Myocyte (in vitro differentiated cells): ENCODE results near the gene DCP1B. TPM values are rescaled to one million over a fixed set of nuclear protein-coding genes. Genes with fewer than 3 reads are reported as not detected.
A peak's percentile ranks its signal among the peaks of the same experiment; 100 is the strongest.

Experiments
- DNase-seq: peaks from one replicate; pipeline ENCODE4 v3.0.0-alpha.2; 2012; ENCODE audit warnings: low read depth
- polyA plus RNA-seq: library from polyadenylated mRNA; unstranded; fragments of >200 nt; gene quantifications from one replicate; pipeline ENCODE4 v1.2.1, GENCODE V29; 2012; ENCODE audit warnings: missing spikeins
- total RNA-seq: library from RNA; depleted of rRNA; stranded (reverse); fragments of >200 nt; gene quantifications from 2 replicates; pipeline ENCODE4 v1.2.3, GENCODE V29; 2014

DCP1B gene
- total RNA-seq: 21.4 and 22.5 TPM in 2 replicates
- 11.7 TPM for polyA plus RNA-seq

GRCh38 chr12:2004113-2004929 lies at the start of gene DCP1B:
DCP1B (minus strand) TSS chr12:2004457; CDS start chr12:2004431, 26 bp downstream.
- DNase-seq: peak; percentile 96

DNA sequence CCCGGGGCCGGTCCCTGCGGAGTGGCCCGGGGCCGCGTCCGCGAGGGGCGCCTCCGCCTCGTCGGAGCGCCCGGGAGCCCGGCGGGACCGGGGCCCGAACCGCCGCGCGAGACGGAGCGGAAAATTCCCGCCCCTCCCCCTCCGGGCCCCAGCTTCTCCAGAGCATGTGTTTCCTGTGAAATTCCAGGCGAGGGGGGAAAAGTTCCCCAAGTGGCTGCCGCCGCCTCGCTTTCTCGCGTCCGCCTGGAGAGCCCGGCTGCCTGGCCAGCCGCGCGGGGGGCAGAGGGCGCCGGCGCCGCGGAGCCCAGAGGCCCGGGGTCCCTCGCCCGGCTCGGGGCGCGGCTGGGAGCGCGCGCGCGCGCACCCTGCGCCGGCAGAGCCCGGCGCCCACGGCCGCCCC lies 49.4 kb upstream of the DCP1B start:
- DNase-seq: no peak

GRCh38 chr12:2052826-2053678 lies 48.8 kb upstream of the DCP1B start, which contains the start of gene CACNA1C:
CACNA1C (plus strand) TSS chr12:2052987; CDS start chr12:2053563, 576 bp downstream.
- peak; percentile 46 for DNase-seq

DNA sequence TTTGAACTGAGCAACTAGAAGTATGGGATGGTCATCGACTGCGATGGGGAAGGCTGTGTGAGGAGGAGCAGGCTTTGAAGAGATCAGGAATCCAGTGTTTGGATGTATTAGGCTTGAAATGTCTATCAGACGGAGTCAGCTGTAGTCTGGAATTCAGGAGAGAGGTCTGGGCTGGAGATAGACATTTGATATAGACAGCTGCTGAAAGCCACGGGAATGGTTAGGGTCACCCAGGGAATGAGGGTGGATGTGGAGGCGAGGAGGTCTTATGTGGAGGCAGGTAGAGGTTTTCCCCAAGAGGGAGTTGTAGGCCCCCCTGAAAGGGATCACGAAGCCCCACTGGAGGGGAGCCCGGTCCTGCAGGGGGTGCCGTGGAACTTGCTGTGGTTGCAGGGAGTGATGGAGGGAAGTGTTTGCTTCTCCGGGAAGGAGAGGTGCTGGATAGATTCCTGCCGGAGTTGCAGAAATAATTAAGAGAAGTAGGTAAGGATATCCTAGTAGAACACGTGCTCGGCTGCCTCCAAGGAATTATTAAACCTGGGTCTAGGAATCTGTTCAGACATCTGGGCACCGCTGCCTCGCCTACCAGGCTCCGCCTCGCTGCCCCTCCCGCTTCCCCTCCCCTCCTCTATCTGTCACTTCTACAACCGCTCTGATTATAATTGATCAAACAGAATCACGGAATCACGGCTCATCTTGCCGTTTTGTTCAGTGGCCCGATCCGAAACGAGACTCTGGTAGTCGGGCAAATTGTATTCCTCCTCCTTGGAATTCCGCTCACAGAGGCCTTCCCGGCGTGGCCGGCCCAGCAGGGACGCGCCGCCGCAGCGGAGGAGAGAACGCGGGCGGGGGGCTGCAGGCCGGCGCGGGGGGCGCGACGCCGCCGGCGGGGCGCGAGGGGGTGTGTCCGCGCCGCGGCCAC lies 47.7 kb upstream of the DCP1B start:
- DNase-seq: peak; percentile 25

GRCh38 chr12:2049604-2050540 lies 45.6 kb upstream of the DCP1B start:
- DNase-seq: no peak

GRCh38 chr12:2047752-2048151 lies 43.5 kb upstream of the DCP1B start:
- no peak for DNase-seq

- no peak for DNase-seq
Measured at GRCh38 chr12:2046957-2047356, 42.7 kb upstream of the DCP1B start.

DNA sequence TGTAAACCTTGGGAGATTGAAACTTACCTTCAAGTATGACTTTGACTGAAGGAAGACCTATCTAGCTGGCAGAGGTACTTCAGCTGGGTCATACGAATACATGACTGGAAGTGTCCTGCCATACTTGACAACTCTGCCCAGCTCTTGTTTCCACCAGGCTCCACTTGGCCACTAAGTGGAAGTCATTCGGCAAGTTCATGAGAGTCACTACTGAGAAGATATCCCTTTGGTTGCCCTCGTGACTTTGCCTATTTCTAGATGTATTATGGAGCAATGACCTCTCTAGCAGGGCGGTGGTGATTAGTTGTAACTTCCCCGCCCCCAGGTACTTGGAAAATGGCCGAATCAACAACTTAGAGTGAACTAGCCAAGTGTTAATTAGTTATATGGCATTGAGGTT lies 39.9 kb upstream of the DCP1B start:
- DNase-seq: no peak

DNA sequence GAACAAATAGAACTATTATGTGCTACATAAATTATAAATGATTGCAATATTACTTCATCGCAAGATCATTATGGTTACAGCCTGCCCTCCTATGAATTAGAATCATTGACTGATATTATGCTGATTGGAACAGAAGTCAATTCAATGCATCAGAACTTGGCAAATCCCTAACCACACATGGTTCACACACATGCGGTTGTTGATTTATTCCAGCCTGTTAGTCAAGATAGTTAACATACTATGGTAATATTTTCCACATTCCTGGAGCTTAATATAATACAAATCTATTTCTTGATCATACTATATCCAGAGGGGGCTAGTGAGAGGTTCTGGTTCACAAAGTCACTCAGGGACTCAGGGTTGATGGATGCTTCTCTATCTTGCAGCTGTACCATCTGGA lies 38.8 kb upstream of the DCP1B start:
- DNase-seq: no peak

GRCh38 chr12:2039034-2039433 lies 34.8 kb upstream of the DCP1B start:
- no peak for DNase-seq

GRCh38 chr12:2035431-2036055 lies 31.3 kb upstream of the DCP1B start:
- no peak for DNase-seq

DNA sequence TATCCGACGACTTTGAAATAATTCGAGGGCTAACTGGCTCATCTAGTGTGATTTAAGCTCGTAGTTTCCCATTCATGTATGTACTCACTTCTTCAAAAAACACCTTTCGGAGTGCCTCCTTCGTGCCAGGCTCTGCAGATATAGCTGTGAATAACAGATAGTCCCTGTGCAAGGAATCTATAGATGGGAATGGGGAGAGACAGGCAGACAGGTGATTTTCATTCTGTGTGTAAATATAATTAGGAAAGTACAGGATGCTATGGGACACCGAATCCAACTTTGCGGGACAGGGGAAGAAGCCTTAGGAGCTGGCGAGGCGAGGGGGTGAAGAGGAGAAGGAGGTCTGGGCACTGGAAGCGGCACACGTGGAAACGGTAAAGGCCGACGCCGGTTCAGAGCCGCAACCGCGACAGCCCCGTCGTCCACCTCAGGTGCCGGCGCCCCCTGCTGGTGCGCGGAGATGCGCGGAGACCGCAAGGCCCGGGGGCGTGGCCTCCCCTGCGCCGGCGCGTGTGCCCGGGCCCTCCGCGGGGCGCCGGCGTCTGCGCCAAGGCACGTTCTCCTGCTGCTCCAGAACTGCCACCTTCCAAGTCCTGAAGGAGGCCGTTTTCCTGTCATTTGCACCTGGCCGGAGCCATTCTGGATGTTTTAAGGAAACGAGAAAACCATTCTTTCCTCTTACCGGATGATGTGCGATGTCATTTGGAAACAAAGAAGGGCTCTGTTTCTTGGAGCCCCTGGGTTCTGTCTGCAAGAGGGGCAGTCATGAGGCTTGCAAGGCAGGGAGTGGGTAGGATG lies 30.6 kb upstream of the DCP1B start:
- peak; percentile 76 for DNase-seq

DNA sequence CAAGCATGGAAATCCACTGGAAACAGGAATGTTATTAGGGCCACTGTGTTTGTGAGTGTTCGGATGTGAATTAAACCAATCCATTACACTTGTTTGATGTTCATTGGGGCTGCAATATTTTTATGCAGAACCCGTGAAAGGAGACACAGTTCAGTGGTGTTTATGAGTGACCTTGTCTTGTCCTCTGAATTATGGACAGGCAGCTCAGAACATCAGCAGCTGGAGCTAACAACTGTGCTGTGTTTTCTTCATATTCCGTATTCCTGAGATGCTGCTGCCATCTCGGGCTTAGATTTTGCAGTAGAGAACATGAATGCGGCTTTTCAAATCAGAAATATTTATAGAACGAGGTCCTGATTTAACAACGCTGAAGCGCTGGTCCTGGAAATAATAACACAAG lies 28.2 kb upstream of the DCP1B start:
- DNase-seq: no peak

GRCh38 chr12:2029851-2030250 lies 25.6 kb upstream of the DCP1B start:
- DNase-seq: no peak

DNA sequence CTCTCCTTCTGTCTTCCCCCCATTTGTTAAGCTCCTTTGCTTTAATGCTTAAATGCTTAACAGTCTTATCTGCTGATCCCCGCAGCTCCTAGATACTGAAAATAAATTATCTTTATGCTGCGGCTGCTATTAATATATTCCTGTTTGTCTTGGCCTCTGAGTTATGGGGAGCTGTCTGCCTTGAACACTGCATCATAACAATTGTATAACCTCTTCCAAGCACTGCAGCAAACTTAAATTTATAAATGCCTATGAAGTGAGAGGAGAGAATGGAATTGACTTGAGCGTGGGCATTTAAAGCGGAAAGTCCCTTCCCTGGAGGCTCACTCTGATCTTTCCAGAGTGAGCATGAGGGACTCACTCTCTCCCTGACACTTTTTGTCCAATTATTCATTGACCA lies 23.1 kb upstream of the DCP1B start:
- DNase-seq: no peak

- no peak for DNase-seq
Measured at GRCh38 chr12:2023365-2023764, 19.1 kb upstream of the DCP1B start.

DNA sequence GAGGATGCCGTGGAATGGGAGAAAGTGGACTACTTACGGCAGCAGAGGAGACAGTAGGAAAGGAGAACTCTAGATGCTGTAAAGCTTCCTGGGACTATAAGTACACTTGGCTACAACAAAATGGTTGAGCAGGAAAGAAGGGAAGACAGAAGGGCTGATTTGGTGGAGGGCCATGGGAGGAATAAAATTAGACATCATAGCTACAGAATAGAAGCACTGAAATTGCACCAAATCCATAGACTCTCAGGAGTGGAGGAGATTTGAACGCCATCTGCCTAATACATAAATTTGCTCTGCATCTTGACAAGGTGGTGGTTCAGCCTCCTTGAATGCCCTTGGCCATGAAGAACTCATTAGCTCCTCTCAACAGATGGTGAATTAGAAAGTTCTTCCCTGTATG lies 16.3 kb upstream of the DCP1B start:
- DNase-seq: no peak

DNA sequence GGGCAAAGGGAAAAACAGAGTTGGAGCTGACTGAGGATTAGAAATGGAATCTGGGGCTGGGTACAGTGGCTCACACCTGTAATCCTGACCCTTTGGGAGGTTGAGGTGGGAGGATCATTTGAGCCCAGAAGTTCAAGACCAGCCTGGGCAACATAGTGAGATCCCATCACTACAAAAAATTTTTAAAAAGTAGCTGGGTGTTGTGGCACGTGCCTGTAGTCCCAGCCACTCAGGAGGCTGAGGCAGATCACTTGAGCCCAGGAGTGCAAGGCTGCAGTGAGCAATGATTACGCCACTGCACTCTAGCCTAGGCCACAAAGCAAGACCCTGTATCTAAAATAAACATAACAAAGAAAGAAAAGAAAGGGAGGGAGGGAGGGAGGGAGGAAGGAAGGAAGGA lies 14.9 kb upstream of the DCP1B start:
- no peak for DNase-seq

GRCh38 chr12:2018391-2018790 lies 14.1 kb upstream of the DCP1B start:
- no peak for DNase-seq
